ENCODE data around the gene FN3K. TPM values are rescaled to one million over a fixed set of nuclear protein-coding genes. Genes with fewer than 3 reads are reported as not detected.

The FN3K gene
- total and polyA plus RNA-seq, 2 of the 8 experiments (the other 6 are each of a cell fraction or from before 2014, with no cell fraction given), result 0.88 to 14.2 TPM

- no peak for FAIRE-seq
- TF ChIP-seq MAFK (IDR thresholded peaks at IDR 0.05; ENCODE audit: low read depth, low read length), result no peak
- TF ChIP-seq SAP30 (IDR thresholded peaks at IDR 0.05; ENCODE audit: insufficient read depth, insufficient replicate concordance, low read length), result no peak
- TF ChIP-seq HDAC6 (IDR thresholded peaks at IDR 0.05; ENCODE audit: low read depth, low read length), result no peak
Measured at GRCh38 chr17:82793974-82794630, 58.7 kb downstream of the FN3K start.

More at GRCh38 chr17:82793974-82794630, 58.7 kb downstream of the FN3K start:
- Histone ChIP-seq H3K4me3 (ENCODE audit: extremely low read depth in 1 of 4, insufficient read depth in 2 of 4, low read depth in 3 of 4, low read length in 4 of 4) (no peak overlapping the region), H3K4me1 (replicated peaks in 1 of 4; ENCODE audit: control insufficient read depth in 3 of 4, insufficient read depth in 4 of 4, low read length in 3 of 4) (no peaks in the 10 kb centered on the region), H3K9ac (replicated peaks in 1 of 4; ENCODE audit: extremely low read depth in 1 of 4, low read depth in 3 of 4, low read length in 3 of 4) (no peak overlapping the region), H2BK120ac (replicated peaks; ENCODE audit: low read depth, low read length) (no peak overlapping the region), H2BK20ac (ENCODE audit: low read length) (no peak overlapping the region), H3K79me2 (ENCODE audit: control insufficient read depth in 1 of 2, insufficient read depth in 2 of 2, low read length in 2 of 2) (peaks cover 0 to 34% of the 10 kb centered on the region in 2 experiments; a peak in 2 of 4 replicates), H3K23ac (ENCODE audit: insufficient read length) (no peak overlapping the region), H3K4me2 (ENCODE audit: insufficient read depth in 1 of 2, low read depth in 2 of 2, low read length in 2 of 2) (no peak overlapping the region), H3K14ac (ENCODE audit: insufficient read length) (no peak overlapping the region), H2BK15ac (ENCODE audit: low read length) (no peak overlapping the region), H3K23me2 (ENCODE audit: low read depth, low read length) (0 out of 2 replicates have a peak, but pooled peaks cover 2% of the 10 kb centered on the region), H2BK12ac (ENCODE audit: low read depth, low read length) (no peak overlapping the region), H3K27me3 (replicated peaks in 1 of 4; ENCODE audit: control insufficient read depth in 3 of 4, extremely low read depth in 1 of 4, insufficient read depth in 3 of 4, low read length in 3 of 4) (no peaks in the 10 kb centered on the region), H4K91ac (replicated peaks; ENCODE audit: insufficient read length, low read length) (no peak overlapping the region), H3K79me1 (ENCODE audit: low read depth, low read length) (peaks cover 26% of the 10 kb centered on the region), H2BK5ac (ENCODE audit: low read depth, low read length) (no peak overlapping the region; the same call in 1 of the 2 replicates), H2AK5ac (ENCODE audit: low read depth, low read length) (no peak overlapping the region), H2AFZ (ENCODE audit: low read length) (no peak overlapping the region), H3K9me3 (ENCODE audit: insufficient read depth in 2 of 2, low read depth in 1 of 2, low read length in 1 of 2) (no peaks in the 10 kb centered on the region), H3K4ac (replicated peaks; ENCODE audit: insufficient read length, low read depth, low read length) (no peak overlapping the region), H3K56ac (replicated peaks; ENCODE audit: insufficient read length, low read depth, low read length) (no peak overlapping the region), H3K36me3 (ENCODE audit: control insufficient read depth in 2 of 4, insufficient read depth in 4 of 4, low read length in 3 of 4) (peaks cover 0 to 15% (median 4%) of the 10 kb centered on the region in 4 experiments; a peak in 3 of 8 replicates), H4K20me1 (replicated peaks in 1 of 2; ENCODE audit: control insufficient read depth in 1 of 2, insufficient read depth in 2 of 2, low read length in 2 of 2) (peaks cover 8 to 18% of the 10 kb centered on the region in 2 experiments), H3K18ac (ENCODE audit: extremely low read depth, low read length) (no peak overlapping the region), H4K8ac (ENCODE audit: extremely low read depth, insufficient read depth, low read length) (peak overlapping the region; percentile 71; the same call in 1 of the 2 replicates), H3K27ac (ENCODE audit: low read depth, low read length) (no peak overlapping the region), H4K5ac (ENCODE audit: insufficient read length, low read depth, low read length) (no peak overlapping the region)
- ChIA-PET POLR2A (ENCODE audit: partially characterized antibody) (no interaction called here), CTCF (ENCODE audit: partially characterized antibody) (interaction anchor here (0.8 to 2.1 kb wide), 5 partner anchors 13 to 116 kb away, joined by 3 to 10 read pairs (median 3); no protein-coding TSS in a partner anchor)
- WGBS, 2 experiments (ENCODE audit: extremely low coverage in 1 of 2, insufficient coverage in 1 of 2, insufficient read length in 1 of 2, insufficient replicate concordance in 2 of 2, low coverage in 1 of 2, low lambda C conversion rate in 2 of 2, missing lambda C conversion rate in 1 of 2), result 90% methylated on average over 14 of the region's 15 CpGs; no CpG with 5 or more reads in 1 of the 2 experiments
- DNase-seq (ENCODE audit: low read depth in 1 of 2, low spot score in 2 of 2), result no peak

Data from H1 (cell line).